HG02840 (cell line): ENCODE results near the gene LRRC61.
"Not testable (repeated sequence)": the region's sequence is repeated elsewhere in the genome, so short reads cannot be mapped to it uniquely, and the experiment has no call there.

Source experiments
- ATAC-seq: cut with Tn5 transposase; IDR thresholded peaks from one replicate; pipeline ENCODE4 v1.9.1; 2021; ENCODE audit warnings: mild to moderate bottlenecking, moderate library complexity, moderate number of reproducible peaks; ENCODE audit not compliant: unreplicated experiment, low FRiP score

Gene LRRC61

DNA sequence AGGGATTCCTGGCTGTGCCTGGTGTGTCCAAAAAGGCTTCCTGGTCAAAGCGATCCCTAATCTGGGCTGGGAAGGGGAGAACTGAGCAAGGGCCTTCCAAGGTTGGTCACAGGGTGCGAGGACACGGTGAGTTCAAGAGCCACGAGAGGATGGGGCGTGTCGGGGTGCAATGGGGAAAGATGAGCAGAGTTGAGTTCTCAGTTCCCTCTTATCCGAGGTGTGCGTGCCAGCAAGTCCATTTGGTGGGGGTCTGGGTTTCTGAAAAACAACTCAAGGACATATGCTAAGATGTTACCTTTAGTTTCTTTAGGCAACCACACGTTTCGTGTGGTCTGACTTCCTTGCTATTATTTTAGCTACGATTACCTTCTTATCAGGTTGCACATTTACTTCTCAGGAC lies 57.3 kb downstream of the LRRC61 start:
- no peak for ATAC-seq

DNA sequence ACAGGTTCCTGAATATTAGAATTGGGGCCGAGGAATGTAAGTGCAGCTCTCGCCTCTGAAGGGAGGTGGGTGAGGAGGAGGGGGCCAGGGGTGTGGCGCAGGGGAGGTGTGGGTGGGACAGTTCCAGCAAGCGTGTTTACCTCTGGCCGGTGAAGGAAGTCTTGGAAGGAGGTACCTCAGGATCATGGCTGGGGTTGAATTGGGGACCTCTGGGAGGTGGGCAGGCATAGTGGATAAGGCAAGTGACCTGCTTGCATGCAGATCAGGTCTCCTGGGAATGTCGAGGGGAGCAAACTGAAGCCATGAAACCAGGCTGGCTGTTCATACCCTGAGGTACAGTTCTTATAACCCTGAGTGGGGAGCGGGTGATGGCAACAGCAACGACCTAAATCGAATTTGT lies 57.9 kb downstream of the LRRC61 start:
- no peak for ATAC-seq

DNA sequence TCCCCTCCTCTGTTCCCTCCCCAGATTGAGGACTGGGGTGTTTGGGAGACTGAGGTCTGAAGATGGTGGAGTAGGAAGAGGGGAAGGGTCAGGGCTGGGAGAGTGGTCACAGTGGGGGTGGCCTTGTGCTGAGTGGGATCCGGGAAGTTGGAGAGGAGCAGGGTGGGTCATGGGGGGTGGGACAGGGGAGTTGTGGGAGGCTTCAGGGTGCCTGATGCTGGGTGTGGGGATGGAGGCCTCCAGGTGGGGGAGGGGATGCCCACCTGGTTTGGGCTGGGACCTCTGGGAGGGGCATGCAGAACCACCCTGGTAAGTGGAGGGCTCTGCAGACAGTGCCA lies 58.6 kb downstream of the LRRC61 start:
- ATAC-seq: no peak

DNA sequence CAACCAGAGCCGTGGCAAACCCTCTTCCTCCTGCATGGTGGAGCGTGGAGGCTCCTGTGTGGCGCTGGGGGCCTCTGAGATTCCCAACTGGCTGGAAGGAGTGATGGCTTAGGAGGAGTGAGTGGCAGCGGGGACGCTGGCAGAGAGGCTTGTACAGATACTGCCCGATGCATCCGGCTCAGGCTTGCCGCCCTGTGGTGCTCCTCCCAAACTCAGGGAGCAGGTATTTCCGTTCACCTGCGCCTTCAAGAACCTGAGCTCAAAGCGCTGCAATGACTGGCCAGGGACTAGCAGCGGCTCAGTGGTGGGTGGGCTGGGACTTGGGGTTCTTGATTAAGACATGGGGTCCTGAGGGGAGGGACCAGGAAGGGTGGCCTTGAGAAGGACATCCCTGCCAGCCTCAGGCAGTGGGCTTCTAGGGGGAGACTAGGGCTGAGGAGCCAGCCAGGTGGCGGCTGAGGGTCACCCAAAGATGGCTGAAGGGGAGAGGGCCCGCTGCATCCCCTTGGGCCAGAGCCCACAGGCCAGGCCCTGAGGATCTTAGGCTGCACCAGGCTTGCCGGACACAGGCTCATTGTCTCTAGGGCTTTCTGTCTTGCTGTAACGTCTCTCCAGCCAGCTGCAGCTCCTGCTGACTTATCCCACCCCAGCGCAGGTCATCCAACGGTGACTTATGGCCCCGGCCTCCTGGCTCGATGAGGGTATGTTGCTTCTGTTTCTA lies 59.1 kb downstream of the LRRC61 start:
- no peak for ATAC-seq

DNA sequence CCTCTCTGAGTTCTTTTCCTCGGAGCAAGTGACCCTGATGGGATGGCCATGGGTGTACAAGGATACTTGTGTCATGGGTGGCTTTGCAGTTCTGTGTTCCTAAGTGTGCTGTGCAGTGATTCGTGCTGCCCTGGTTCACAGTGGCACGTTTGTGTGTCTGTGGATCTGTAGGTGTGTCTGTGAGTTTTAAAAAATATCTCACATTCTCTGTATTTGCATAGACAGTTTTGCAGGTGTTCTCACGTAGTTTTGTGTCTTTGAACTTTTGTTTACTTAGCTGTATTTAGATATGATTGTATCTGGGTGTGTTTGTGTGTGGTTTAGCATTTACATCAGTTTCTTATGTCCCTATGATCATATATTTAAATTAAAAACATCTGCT lies 59.7 kb downstream of the LRRC61 start:
- no peak for ATAC-seq

DNA sequence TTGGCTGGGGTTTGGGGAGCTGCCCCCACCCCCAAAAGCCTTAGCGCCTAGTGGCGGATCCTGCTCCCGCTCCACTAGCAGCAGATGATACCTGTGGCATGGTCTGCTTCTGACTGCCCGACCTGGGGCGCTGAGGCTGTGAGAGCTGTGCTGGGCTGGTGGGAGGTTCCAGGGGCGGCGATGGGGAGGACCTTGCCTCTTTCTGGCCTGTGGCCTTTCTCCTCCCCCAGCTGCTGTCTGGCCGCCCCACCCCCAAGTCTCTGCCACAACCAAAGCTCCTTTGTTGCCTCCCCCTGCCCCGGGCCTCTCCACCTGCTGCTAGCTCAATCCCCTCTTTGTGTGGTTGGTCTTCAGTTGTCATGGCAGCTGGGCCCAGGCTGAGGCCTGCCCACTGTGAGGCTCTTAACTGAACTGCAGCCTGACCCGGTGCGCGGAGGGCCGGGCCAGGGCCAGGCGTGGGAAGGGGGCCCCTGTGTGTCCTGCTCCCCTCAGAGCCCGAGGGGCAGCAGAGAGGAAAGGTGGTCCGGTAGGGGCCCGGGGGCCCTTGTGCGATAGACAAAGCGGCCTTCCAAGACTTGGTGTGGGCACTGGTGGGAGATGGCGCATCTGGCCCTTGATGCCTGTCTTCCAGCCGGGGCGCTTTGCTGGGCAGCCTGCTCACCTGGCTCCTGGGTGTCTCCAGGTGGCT lies 60.7 kb downstream of the LRRC61 start:
- ATAC-seq: no peak

DNA sequence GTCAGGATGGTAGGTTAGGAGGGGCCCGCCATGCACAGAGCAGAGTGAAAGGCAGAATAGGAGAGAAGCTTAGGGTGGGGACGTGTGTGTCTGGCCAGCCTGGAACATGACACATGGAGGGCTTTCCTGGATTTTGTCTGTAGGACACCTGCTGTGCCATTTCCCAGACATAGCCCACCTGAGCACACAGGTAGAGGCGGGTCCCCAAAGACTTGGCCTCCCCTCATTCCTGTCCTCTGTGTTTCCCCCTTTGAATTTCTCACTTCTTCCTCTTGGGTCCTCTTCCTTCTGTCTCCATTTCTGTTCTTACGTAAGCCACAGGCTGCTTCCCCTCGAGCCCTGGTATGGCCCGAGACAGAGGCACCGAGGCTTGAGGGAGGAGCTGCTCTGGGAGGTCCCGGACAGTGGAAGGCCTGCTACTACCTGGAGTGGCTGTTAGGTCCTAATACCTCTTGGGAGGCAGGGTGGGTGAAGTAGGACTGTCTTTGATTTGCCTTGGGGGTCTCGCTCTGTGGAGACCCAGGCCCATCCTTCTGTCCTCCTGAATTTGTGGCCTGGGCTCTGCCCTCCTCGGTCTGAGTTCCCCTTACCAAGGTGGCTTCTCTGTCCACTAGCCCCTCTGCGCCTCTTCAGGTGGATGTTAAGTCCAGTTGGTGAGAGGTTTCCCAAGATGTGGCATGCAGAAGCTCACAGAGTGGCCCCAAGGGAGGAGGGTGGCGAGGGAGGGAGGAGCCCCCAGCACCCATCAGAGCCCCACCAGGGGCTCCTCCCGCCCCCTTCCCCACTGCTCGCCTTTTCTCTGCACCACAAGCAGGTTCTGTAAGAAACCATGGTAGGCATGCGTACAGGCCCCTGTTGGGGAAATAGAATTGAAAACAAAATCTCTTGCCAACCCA lies 61.5 kb downstream of the LRRC61 start:
- ATAC-seq: no peak

DNA sequence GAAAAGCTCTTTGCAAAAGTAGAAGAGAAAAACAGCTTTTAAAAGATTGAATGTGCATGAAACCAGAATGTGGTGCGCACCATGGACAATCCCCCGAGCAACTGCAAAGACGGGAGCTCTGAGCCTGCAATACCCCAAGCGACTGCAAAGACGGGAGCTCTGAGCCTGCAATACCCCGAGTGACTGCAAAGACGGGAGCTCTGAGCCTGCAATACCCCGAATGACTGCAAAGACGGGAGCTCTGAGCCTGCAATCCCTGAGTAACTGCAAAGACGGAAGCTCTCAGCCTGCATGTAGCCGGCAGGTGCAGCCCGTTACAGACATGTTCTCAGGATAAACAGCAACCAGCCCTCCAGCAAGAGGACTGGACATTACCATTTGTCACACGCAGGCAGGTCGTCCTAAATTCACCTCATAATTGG lies 62.2 kb downstream of the LRRC61 start:
- no peak for ATAC-seq

DNA sequence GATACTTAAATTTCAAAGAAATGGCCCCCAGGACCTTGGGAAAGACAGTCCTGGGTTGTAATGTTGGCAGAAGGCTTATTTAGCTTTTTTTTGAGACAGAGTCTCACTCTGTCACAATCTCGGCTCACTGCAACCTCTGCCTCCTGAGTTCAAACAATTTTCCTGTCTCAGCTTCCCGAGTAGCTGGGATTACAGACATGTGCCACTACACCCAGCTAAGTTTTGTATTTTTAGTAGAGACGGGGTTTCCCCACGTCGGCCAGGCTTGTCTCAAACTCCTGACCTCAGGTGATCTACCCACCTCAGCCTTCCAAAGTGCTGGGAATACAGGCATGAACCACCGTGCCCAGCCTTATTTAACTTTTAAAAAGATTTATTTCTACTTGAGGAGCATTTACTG lies 62.7 kb downstream of the LRRC61 start:
- not testable (repeated sequence) for ATAC-seq
